Mucosa of gallbladder (tissue), 1 donor: ENCODE results near the gene RANBP9. TPM values are rescaled to one million over a fixed set of nuclear protein-coding genes. Genes with fewer than 3 reads are reported as not detected.

Source experiments
- DNase-seq: peaks from one replicate; pipeline ENCODE4 v3.0.0-alpha.2; 2020; ENCODE audit warnings: low spot score
- total RNA-seq: library from RNA; stranded (reverse); gene quantifications from one replicate; pipeline ENCODE4 v1.2.1, GENCODE V29; 2021
- donor health status: DM: no; HTN: no; CAD: no.

RANBP9 gene
- total RNA-seq, 1 donor from 2014 or later: 43.6 TPM

- DNase-seq: no peak
These were observed 897 bp downstream of the RANBP9 start for GRCh38 chr6:13710552-13711323.

GRCh38 chr6:13709689-13710551 lies 1.7 kb downstream of the RANBP9 start:
- no peak for DNase-seq

- DNase-seq: no peak
These were observed 2.9 kb downstream of the RANBP9 start for GRCh38 chr6:13708736-13709135.

GRCh38 chr6:13703496-13703895 lies 8.1 kb downstream of the RANBP9 start:
- DNase-seq: no peak

GRCh38 chr6:13702809-13703302 lies 8.8 kb downstream of the RANBP9 start:
- DNase-seq: no peak

- DNase-seq: no peak
These were observed 11.4 kb downstream of the RANBP9 start for GRCh38 chr6:13700232-13700631.

- no peak for DNase-seq
These were observed 12.9 kb downstream of the RANBP9 start for GRCh38 chr6:13698715-13699114.

GRCh38 chr6:13697857-13698256 lies 13.8 kb downstream of the RANBP9 start:
- no peak for DNase-seq

GRCh38 chr6:13696226-13696625 lies 15.4 kb downstream of the RANBP9 start:
- no peak for DNase-seq

- DNase-seq: no peak
These were observed 16.4 kb downstream of the RANBP9 start for GRCh38 chr6:13695252-13695651.

GRCh38 chr6:13694562-13694961 lies 17.1 kb downstream of the RANBP9 start:
- no peak for DNase-seq

GRCh38 chr6:13689511-13690256 lies 22.0 kb downstream of the RANBP9 start:
- DNase-seq: no peak

- DNase-seq: no peak
These were observed 22.9 kb downstream of the RANBP9 start for GRCh38 chr6:13688692-13689196.

GRCh38 chr6:13687917-13688351 lies 23.7 kb downstream of the RANBP9 start:
- no peak for DNase-seq

GRCh38 chr6:13684855-13685254 lies 26.8 kb downstream of the RANBP9 start:
- DNase-seq: no peak

- DNase-seq: no peak
These were observed 28.6 kb downstream of the RANBP9 start for GRCh38 chr6:13683038-13683437.

- no peak for DNase-seq
These were observed 29.3 kb downstream of the RANBP9 start for GRCh38 chr6:13682346-13682745.

- no peak for DNase-seq
These were observed 30.2 kb downstream of the RANBP9 start for GRCh38 chr6:13681305-13682061.

- DNase-seq: no peak
These were observed 31.1 kb downstream of the RANBP9 start for GRCh38 chr6:13680448-13680968.

- DNase-seq: no peak
These were observed 31.6 kb downstream of the RANBP9 start for GRCh38 chr6:13679996-13680395.
